K562 (cell line): Measurements from ENCODE around the gene FAM227A. TPM values are rescaled to one million over a fixed set of nuclear protein-coding genes. Genes with fewer than 3 reads are reported as not detected.
A peak's percentile ranks its signal among the peaks of the same experiment; 100 is the strongest.

Experiments used
- ARID1B ChIP-seq: fragments of 450-650 bp; IDR thresholded peaks from 2 replicates; pipeline ENCODE4 v1.6.1; 2016; ENCODE audit warnings: antibody characterized with exemption, mild to moderate bottlenecking, inconsistent platforms
- CBFA2T3 ChIP-seq: fragments of 450-650 bp; IDR thresholded peaks from 2 replicates; pipeline ENCODE4 v1.6.1; 2017
- CBX3 ChIP-seq, 2 experiments: IDR thresholded peaks; 1 replicate in 1 of 2; 2 replicates in 1 of 2; pipeline ENCODE4 v1.6.1; 2012; ENCODE audit warnings: inconsistent platforms in 2 of 2, low read length in 2 of 2, borderline replicate concordance in 1 of 2, control low read depth in 1 of 2
- CCAR2 ChIP-seq: fragments of 200-400 bp; formaldehyde crosslinking; IDR thresholded peaks from 2 replicates; pipeline ENCODE4 v1.6.1; 2017; ENCODE audit warnings: mild to moderate bottlenecking, low read depth, low read length
- CCNT2 ChIP-seq: IDR thresholded peaks from 2 replicates; pipeline ENCODE4 v1.6.1; 2011; ENCODE audit warnings: borderline replicate concordance, low read depth, mild to moderate bottlenecking, moderate library complexity, mixed read lengths, low read length; ENCODE audit not compliant: insufficient read length; ENCODE audit errors: extremely low read depth
- CEBPB ChIP-seq: fragments of 450-650 bp; IDR thresholded peaks from 2 replicates; pipeline ENCODE4 v1.6.1; 2016; ENCODE audit warnings: missing genetic modification characterization, missing compliant biosample characterization
- DIDO1 ChIP-seq: fragments of 450-650 bp; IDR thresholded peaks from 2 replicates; pipeline ENCODE4 v1.6.1; 2016; ENCODE audit warnings: low read depth, missing biosample characterization, missing genetic modification characterization
- EZH2 ChIP-seq: IDR thresholded peaks from 2 replicates; pipeline ENCODE4 v1.6.1; 2012; ENCODE audit warnings: low read depth, mild to moderate bottlenecking, inconsistent platforms, low read length, borderline replicate concordance
- GATAD2A ChIP-seq: fragments of 450-650 bp; IDR thresholded peaks from 2 replicates; pipeline ENCODE4 v1.6.1; 2017
- HDAC3 ChIP-seq: fragments of 450-650 bp; IDR thresholded peaks from 2 replicates; pipeline ENCODE4 v1.6.1; 2018; ENCODE audit warnings: borderline replicate concordance, mild to moderate bottlenecking, moderate library complexity; ENCODE audit not compliant: partially characterized antibody
- HDGF ChIP-seq: fragments of 450-650 bp; IDR thresholded peaks from 2 replicates; pipeline ENCODE4 v1.6.1; 2016
- HIVEP1 ChIP-seq: fragments of 250-450 bp; sonication (Bioruptor Pico); IDR thresholded peaks from 2 replicates; pipeline ENCODE4 v1.4.0; 2020; ENCODE audit warnings: mild to moderate bottlenecking
- HNRNPL ChIP-seq: fragments of 200-400 bp; formaldehyde crosslinking; IDR thresholded peaks from 2 replicates; pipeline ENCODE4 v1.6.1; 2017; ENCODE audit warnings: low read depth, mild to moderate bottlenecking, low read length
- IFI16 ChIP-seq: fragments of 250-450 bp; sonication (Bioruptor Pico); IDR thresholded peaks from 2 replicates; pipeline ENCODE4 v2.1.2; 2022; ENCODE audit warnings: mild to moderate bottlenecking, inconsistent platforms
- KDM1A ChIP-seq, 2 experiments: fragments of 450-650 bp; IDR thresholded peaks; 2 replicates each; pipeline ENCODE4 v1.6.1; 2016; ENCODE audit warnings: mild to moderate bottlenecking in 2 of 2
- KLF6 ChIP-seq: fragments of 250-450 bp; sonication (Bioruptor Pico); IDR thresholded peaks from 2 replicates; pipeline ENCODE4 v1.4.0; 2020; ENCODE audit warnings: mild to moderate bottlenecking, moderate library complexity, borderline replicate concordance
- MAFF ChIP-seq: IDR thresholded peaks from 2 replicates; pipeline ENCODE4 v1.6.1; 2012; ENCODE audit warnings: low read length, improper control_type of control experiment
- NCOR1 ChIP-seq: fragments of 450-650 bp; IDR thresholded peaks from 2 replicates; pipeline ENCODE4 v1.6.1; 2016; ENCODE audit warnings: mild to moderate bottlenecking, moderate library complexity
- TCF3 ChIP-seq: sonication (generic); formaldehyde crosslinking; IDR thresholded peaks from 2 replicates; pipeline ENCODE4 v1.4.0; 2020; ENCODE audit warnings: mild to moderate bottlenecking, missing genetic modification reagents
- ZNF133 ChIP-seq: fragments of 250-450 bp; sonication (Bioruptor Pico); IDR thresholded peaks from 2 replicates; pipeline ENCODE4 v1.4.0; 2020; ENCODE audit warnings: mild to moderate bottlenecking
- ZNF197 ChIP-seq: fragments of 200-800 bp; sonication (Bioruptor generic); IDR thresholded peaks from 2 replicates; pipeline ENCODE4 v1.6.1; 2016; ENCODE audit warnings: low read depth, missing genetic modification characterization, missing compliant biosample characterization
- ZNF217 ChIP-seq: sonication (generic); formaldehyde crosslinking; IDR thresholded peaks from 2 replicates; pipeline ENCODE4 v1.8.0; 2022; ENCODE audit warnings: mild to moderate bottlenecking, missing genetic modification reagents
- ZNF253 ChIP-seq: fragments of 250-450 bp; sonication (Bioruptor Pico); conservative IDR thresholded peaks from 2 replicates; pipeline ENCODE4 v1.6.1; 2021; ENCODE audit warnings: mild to moderate bottlenecking
- ZNF551 ChIP-seq: fragments of 250-450 bp; sonication (Bioruptor Pico); IDR thresholded peaks from 2 replicates; pipeline ENCODE4 v1.5.0; 2021; ENCODE audit warnings: mild to moderate bottlenecking, moderate library complexity
- ZNF695 ChIP-seq: fragments of 450-650 bp; formaldehyde crosslinking; IDR thresholded peaks from 2 replicates; pipeline ENCODE4 v1.4.0; 2020; ENCODE audit warnings: mild to moderate bottlenecking, moderate library complexity
- ZNF707 ChIP-seq: fragments of 250-450 bp; sonication (Bioruptor Pico); conservative IDR thresholded peaks from 2 replicates; pipeline ENCODE4 v1.8.0; 2022; ENCODE audit warnings: inconsistent platforms, mild to moderate bottlenecking, moderate library complexity
- ZNF778 ChIP-seq: fragments of 450-650 bp; formaldehyde crosslinking; IDR thresholded peaks from 2 replicates; pipeline ENCODE4 v1.4.0; 2020; ENCODE audit warnings: mild to moderate bottlenecking, moderate library complexity
- polyA plus RNA-seq, 8 experiments: library from polyadenylated mRNA; depleted of rRNA in 4 of 8; stranded (reverse) in 5 of 8; unstranded in 3 of 8; fragments of >200 nt; fragmentation: Nextera tagmentation in 2 of 8; fragmentation: Illumina TruSeq in 1 of 8; extraction: Ambion mirVana in 2 of 8; extraction: Trizol in 1 of 8; gene quantifications; 2 replicates each; pipeline versions ENCODE4 v1.2.1 to v1.2.3, GENCODE V29; 2011 to 2014; ENCODE audit warnings: inconsistent platforms in 1 of 8, missing spikeins in 1 of 8
- total RNA-seq, 7 experiments: library from RNA; depleted of rRNA in 6 of 7; stranded (reverse); fragments of >200 nt in 6 of 7; fragmentation: Illumina TruSeq in 2 of 7; extraction: Trizol in 2 of 7; gene quantifications; 2 replicates each; pipeline versions ENCODE4 v1.2.1 to v1.2.3, GENCODE V29; 2011 to 2021; ENCODE audit warnings: low replicate concordance in 1 of 7
- TF ChIP-seq, protein P1 (sequence below), 2 experiments: fragments of 450-650 bp; IDR thresholded peaks; 2 replicates each; pipeline ENCODE4 v1.6.1; 2016
- TF ChIP-seq, protein P2 (sequence below): sonication (generic); IDR thresholded peaks from 2 replicates; pipeline ENCODE4 v1.6.1; 2016
- TF ChIP-seq, protein P3 (sequence below): sonication (generic); formaldehyde crosslinking; IDR thresholded peaks from 2 replicates; pipeline ENCODE4 v1.8.1; 2023; ENCODE audit warnings: mild to moderate bottlenecking, missing genetic modification reagents, moderate library complexity

FAM227A gene
- total and polyA plus RNA-seq, 9 of the 15 experiments (the other 6 are each of a cell fraction or from before 2014, with no cell fraction given), result 0.10 to 2.2 (median 0.83) TPM

DNA sequence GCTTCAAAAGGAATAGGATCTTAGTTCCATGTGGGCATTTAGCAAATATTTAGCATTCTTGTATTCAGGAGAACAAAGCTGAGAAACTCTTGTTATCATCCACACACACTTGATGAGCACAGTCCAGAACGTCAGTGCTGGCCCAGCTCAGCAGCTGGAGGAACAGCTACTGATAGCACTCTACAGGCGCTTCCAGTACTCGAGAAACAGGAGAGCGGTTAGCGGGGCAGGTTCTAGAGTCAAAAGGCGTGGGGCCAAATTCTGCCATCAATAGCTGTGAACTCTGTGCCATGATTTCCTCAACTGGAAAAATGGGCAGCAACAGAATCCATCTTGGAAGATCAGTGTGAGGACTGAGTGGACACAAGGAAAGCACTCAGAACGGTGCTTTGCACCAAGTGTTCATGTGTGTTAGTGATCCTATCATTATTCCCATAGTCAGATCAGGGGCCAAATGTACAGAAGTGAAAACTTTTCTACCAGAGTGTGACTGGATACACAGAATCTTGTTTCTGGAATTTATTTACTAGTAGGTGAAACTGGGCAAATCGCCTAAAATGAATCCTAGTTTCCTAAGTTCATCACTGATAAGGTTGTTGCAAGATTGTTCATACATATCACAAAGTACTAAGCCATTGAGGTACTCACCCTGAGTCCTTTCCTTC, 41.4 kb upstream of the FAM227A start (continued):
- TF ChIP-seq, protein P1, sequence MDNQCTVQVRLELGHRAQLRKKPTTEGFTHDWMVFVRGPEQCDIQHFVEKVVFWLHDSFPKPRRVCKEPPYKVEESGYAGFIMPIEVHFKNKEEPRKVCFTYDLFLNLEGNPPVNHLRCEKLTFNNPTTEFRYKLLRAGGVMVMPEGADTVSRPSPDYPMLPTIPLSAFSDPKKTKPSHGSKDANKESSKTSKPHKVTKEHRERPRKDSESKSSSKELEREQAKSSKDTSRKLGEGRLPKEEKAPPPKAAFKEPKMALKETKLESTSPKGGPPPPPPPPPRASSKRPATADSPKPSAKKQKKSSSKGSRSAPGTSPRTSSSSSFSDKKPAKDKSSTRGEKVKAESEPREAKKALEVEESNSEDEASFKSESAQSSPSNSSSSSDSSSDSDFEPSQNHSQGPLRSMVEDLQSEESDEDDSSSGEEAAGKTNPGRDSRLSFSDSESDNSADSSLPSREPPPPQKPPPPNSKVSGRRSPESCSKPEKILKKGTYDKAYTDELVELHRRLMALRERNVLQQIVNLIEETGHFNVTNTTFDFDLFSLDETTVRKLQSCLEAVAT (IDR thresholded peaks at IDR 0.05), result no peak
- no peak for TF ChIP-seq ZNF778
- no peak for TF ChIP-seq IFI16
- no peak for TF ChIP-seq ZNF707 (CRISPR knock-in tag)
- no peak for TF ChIP-seq DIDO1 (tag)
- peak; percentile 57 for TF ChIP-seq TCF3 (CRISPR knock-in tag)
- TF ChIP-seq CEBPB (tag), result no peak
- no peak for TF ChIP-seq GATAD2A
- no peak for TF ChIP-seq HIVEP1 (CRISPR knock-in tag)
- TF ChIP-seq ZNF695 (CRISPR knock-in tag), result no peak
- TF ChIP-seq ZNF133 (CRISPR knock-in tag), result no peak
- no peak for TF ChIP-seq ZNF253 (CRISPR knock-in tag)
- TF ChIP-seq ZNF551 (CRISPR knock-in tag), result no peak
- no peak for TF ChIP-seq HDAC3
- TF ChIP-seq CBX3 (IDR thresholded peaks at IDR 0.05; ENCODE audit: borderline replicate concordance in 1 of 2, low read length in 2 of 2), result no peak
- TF ChIP-seq HNRNPL, result no peak
- no peak for TF ChIP-seq KDM1A (IDR thresholded peaks at IDR 0.05)
- TF ChIP-seq, protein P2, sequence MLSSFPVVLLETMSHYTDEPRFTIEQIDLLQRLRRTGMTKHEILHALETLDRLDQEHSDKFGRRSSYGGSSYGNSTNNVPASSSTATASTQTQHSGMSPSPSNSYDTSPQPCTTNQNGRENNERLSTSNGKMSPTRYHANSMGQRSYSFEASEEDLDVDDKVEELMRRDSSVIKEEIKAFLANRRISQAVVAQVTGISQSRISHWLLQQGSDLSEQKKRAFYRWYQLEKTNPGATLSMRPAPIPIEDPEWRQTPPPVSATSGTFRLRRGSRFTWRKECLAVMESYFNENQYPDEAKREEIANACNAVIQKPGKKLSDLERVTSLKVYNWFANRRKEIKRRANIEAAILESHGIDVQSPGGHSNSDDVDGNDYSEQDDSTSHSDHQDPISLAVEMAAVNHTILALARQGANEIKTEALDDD, result no peak
- no peak for TF ChIP-seq CCAR2
- TF ChIP-seq, protein P3, sequence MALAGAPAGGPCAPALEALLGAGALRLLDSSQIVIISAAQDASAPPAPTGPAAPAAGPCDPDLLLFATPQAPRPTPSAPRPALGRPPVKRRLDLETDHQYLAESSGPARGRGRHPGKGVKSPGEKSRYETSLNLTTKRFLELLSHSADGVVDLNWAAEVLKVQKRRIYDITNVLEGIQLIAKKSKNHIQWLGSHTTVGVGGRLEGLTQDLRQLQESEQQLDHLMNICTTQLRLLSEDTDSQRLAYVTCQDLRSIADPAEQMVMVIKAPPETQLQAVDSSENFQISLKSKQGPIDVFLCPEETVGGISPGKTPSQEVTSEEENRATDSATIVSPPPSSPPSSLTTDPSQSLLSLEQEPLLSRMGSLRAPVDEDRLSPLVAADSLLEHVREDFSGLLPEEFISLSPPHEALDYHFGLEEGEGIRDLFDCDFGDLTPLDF (CRISPR knock-in tag), result no peak
- peak; percentile 61 for TF ChIP-seq CBFA2T3
- no peak for TF ChIP-seq MAFF
- TF ChIP-seq CCNT2, result no peak
- TF ChIP-seq ZNF217 (CRISPR knock-in tag), result no peak
- TF ChIP-seq ZNF197 (CRISPR knock-in tag), result no peak
- TF ChIP-seq HDGF, result no peak
- TF ChIP-seq KLF6 (CRISPR knock-in tag), result no peak
- TF ChIP-seq ARID1B, result 0 out of 2 replicates have a peak, but pooled peaks have one; percentile 22
- no peak for TF ChIP-seq EZH2
- no peak for TF ChIP-seq NCOR1
